VCaP (cell line): Measurements from ENCODE around the gene SMYD3.

Source experiments
- H3K27ac ChIP-seq: fragments of 450-650 bp; 2 replicates; pipeline ENCODE4 v1.5.1; 2017
- TF ChIP-seq, protein P1 (sequence below): fragments of 450-650 bp; conservative IDR thresholded peaks from 2 replicates; pipeline ENCODE4 v1.5.1; 2017; ENCODE audit warnings: mild to moderate bottlenecking, moderate library complexity

The SMYD3 gene

GRCh38 chr1:245701631-245702030 is 805.4 kb downstream of the SMYD3 start:
- TF ChIP-seq, protein P1, sequence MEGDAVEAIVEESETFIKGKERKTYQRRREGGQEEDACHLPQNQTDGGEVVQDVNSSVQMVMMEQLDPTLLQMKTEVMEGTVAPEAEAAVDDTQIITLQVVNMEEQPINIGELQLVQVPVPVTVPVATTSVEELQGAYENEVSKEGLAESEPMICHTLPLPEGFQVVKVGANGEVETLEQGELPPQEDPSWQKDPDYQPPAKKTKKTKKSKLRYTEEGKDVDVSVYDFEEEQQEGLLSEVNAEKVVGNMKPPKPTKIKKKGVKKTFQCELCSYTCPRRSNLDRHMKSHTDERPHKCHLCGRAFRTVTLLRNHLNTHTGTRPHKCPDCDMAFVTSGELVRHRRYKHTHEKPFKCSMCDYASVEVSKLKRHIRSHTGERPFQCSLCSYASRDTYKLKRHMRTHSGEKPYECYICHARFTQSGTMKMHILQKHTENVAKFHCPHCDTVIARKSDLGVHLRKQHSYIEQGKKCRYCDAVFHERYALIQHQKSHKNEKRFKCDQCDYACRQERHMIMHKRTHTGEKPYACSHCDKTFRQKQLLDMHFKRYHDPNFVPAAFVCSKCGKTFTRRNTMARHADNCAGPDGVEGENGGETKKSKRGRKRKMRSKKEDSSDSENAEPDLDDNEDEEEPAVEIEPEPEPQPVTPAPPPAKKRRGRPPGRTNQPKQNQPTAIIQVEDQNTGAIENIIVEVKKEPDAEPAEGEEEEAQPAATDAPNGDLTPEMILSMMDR: no peak
- no peak overlapping the region for H3K27ac ChIP-seq

- TF ChIP-seq, protein P1: no peak
Measured at GRCh38 chr1:245700631-245701030, 806.4 kb downstream of the SMYD3 start.

More at GRCh38 chr1:245700631-245701030, 806.4 kb downstream of the SMYD3 start:
- no peak overlapping the region for H3K27ac ChIP-seq
